ENCODE data around the gene REM2.
"Not testable (repeated sequence)": the region's sequence is repeated elsewhere in the genome, so short reads cannot be mapped to it uniquely, and the experiment has no call there.

Gene REM2

GRCh38 chr14:22898302-22899090 lies 15.5 kb downstream of the REM2 start:
- DNase-seq: no peak

GRCh38 chr14:22900081-22900799 lies 17.2 kb downstream of the REM2 start:
- no peak for DNase-seq

- no peak for DNase-seq
Observed at GRCh38 chr14:22901799-22902198, 18.8 kb downstream of the REM2 start.

- no peak for DNase-seq
Observed at GRCh38 chr14:22903742-22904087, 20.7 kb downstream of the REM2 start.

GRCh38 chr14:22905627-22906026 lies 22.6 kb downstream of the REM2 start:
- DNase-seq: no peak

GRCh38 chr14:22906073-22906472 lies 23.1 kb downstream of the REM2 start:
- no peak for DNase-seq

- no peak for DNase-seq
Observed at GRCh38 chr14:22907429-22907828, 24.4 kb downstream of the REM2 start.

- no peak for DNase-seq
Observed at GRCh38 chr14:22908601-22909000, 25.6 kb downstream of the REM2 start.

- DNase-seq: no peak
Observed at GRCh38 chr14:22910916-22911315, 27.9 kb downstream of the REM2 start.

- not testable (repeated sequence) for DNase-seq
Observed at GRCh38 chr14:22914836-22915235, 31.8 kb downstream of the REM2 start.

GRCh38 chr14:22915886-22916521 lies 33.0 kb downstream of the REM2 start:
- no peak for DNase-seq

GRCh38 chr14:22918804-22919600 lies 36.0 kb downstream of the REM2 start, which contains the start of gene RBM23:
RBM23 (minus strand) TSS chr14:22919149.
- peak; percentile 64 for DNase-seq

- DNase-seq: no peak
Observed at GRCh38 chr14:22919601-22919921, 36.5 kb downstream of the REM2 start.

GRCh38 chr14:22920697-22921096 lies 37.7 kb downstream of the REM2 start:
- DNase-seq: no peak

- DNase-seq: no peak
Observed at GRCh38 chr14:22922294-22922693, 39.3 kb downstream of the REM2 start.

- no peak for DNase-seq
Observed at GRCh38 chr14:22923746-22924145, 40.7 kb downstream of the REM2 start.

- no peak for DNase-seq
Observed at GRCh38 chr14:22925513-22925912, 42.5 kb downstream of the REM2 start.

- DNase-seq: no peak
Observed at GRCh38 chr14:22926316-22926715, 43.3 kb downstream of the REM2 start.

GRCh38 chr14:22928237-22929103 lies 45.4 kb downstream of the REM2 start:
- DNase-seq: no peak

GRCh38 chr14:22929104-22929960 lies 46.3 kb downstream of the REM2 start, which contains the start of gene PRMT5:
PRMT5 (minus strand) TSS chr14:22929376; CDS start chr14:22929361, 15 bp downstream.
- peak; percentile 71 for DNase-seq

- DNase-seq: no peak
Observed at GRCh38 chr14:22929961-22930364, 46.9 kb downstream of the REM2 start.

All from activated gamma-delta T cell (primary cell).